Retinal pigment epithelial cell (primary cell): ENCODE results near the gene SHROOM3.
"Not testable (repeated sequence)": the region's sequence is repeated elsewhere in the genome, so short reads cannot be mapped to it uniquely, and the experiment has no call there.

Experiments
- DNase-seq: peaks from one replicate; pipeline ENCODE4 v3.0.0-alpha.2; 2010; ENCODE audit warnings: low read depth
- H3K4me3 ChIP-seq: 2 replicates; pipeline ENCODE4 v1.5.1; 2011; ENCODE audit warnings: mild to moderate bottlenecking, low read length, control low read depth, moderate library complexity
- CTCF ChIP-seq: conservative IDR thresholded peaks from 2 replicates; pipeline ENCODE4 v1.5.1; 2011; ENCODE audit warnings: low read depth, low read length, control low read depth, inconsistent platforms

SHROOM3 gene

GRCh38 chr4:76445911-76446310 lies 10.9 kb downstream of the SHROOM3 start:
- DNase-seq, result no peak
- TF ChIP-seq CTCF, result no peak
- no peak overlapping the region for H3K4me3 ChIP-seq

GRCh38 chr4:76447393-76447851 lies 12.4 kb downstream of the SHROOM3 start:
- H3K4me3 ChIP-seq, result no peak overlapping the region
- DNase-seq, result no peak
- TF ChIP-seq CTCF, result no peak

- no peak for TF ChIP-seq CTCF
- DNase-seq, result no peak
- H3K4me3 ChIP-seq, result no peak overlapping the region
These were observed 13.2 kb downstream of the SHROOM3 start for GRCh38 chr4:76448211-76448610.

GRCh38 chr4:76449362-76449767 lies 14.3 kb downstream of the SHROOM3 start:
- TF ChIP-seq CTCF, result no peak
- DNase-seq, result no peak
- H3K4me3 ChIP-seq, result no peak overlapping the region

- H3K4me3 ChIP-seq, result no peak overlapping the region
- TF ChIP-seq CTCF, result no peak
- DNase-seq, result no peak
These were observed 14.8 kb downstream of the SHROOM3 start for GRCh38 chr4:76449833-76450232.

- TF ChIP-seq CTCF, result no peak
- H3K4me3 ChIP-seq, result no peak overlapping the region
- no peak for DNase-seq
These were observed 18.2 kb downstream of the SHROOM3 start for GRCh38 chr4:76453232-76453631.

- not testable (repeated sequence) for H3K4me3 ChIP-seq, DNase-seq
These were observed 19.0 kb downstream of the SHROOM3 start for GRCh38 chr4:76454073-76454472.

GRCh38 chr4:76457885-76458284 lies 22.9 kb downstream of the SHROOM3 start:
- no peak for DNase-seq
- TF ChIP-seq CTCF, result no peak
- H3K4me3 ChIP-seq, result no peak overlapping the region
